HCT116 (cell line): ENCODE data around the gene TMEM238. TPM values are rescaled to one million over a fixed set of nuclear protein-coding genes. Genes with fewer than 3 reads are reported as not detected.
"Not testable (repeated sequence)": the region's sequence is repeated elsewhere in the genome, so short reads cannot be mapped to it uniquely, and the experiment has no call there.

ENCODE experiments used
- ATAC-seq: fragments of 200-7000 bp; cut with Tn5 transposase; 2 replicates; pipeline ENCODE4 v1.9.1; 2020; ENCODE audit warnings: mild to moderate bottlenecking, moderate library complexity
- BruUV-seq: library from RNA; stranded (reverse); fragments of 400-500 nt; replicated peaks from 2 replicates; lab custom pipeline; 2021; lab: Mats Ljungman, UMichigan
- CTCF ChIA-PET: fragments of 300-600 bp; sonication (Branson Sonifier 250); formaldehyde crosslinking; loops from one replicate; lab custom pipeline; 2021; ENCODE audit warnings: antibody characterized with exemption; lab: Charles Lee
- POLR2A ChIA-PET: fragments of 300-600, 350-600 bp; sonication (Branson Sonifier 250); formaldehyde crosslinking; loops from one replicate; lab custom pipeline; 2021; ENCODE audit warnings: antibody characterized with exemption; lab: Charles Lee
- RAD21 ChIA-PET, 2 experiments: fragments of 300-600 bp; sonication (Branson Sonifier 250); formaldehyde crosslinking; loops; one replicate each; lab custom pipeline; 2023; ENCODE audit warnings: low total read pairs in 2 of 2; ENCODE audit not compliant: uncharacterized antibody in 2 of 2, unreplicated experiment in 2 of 2, low non-redundant PET in 1 of 2; lab: Charles Lee
- DNase-seq: peaks from one replicate; pipeline ENCODE4 v3.0.0-alpha.2; 2010; ENCODE audit warnings: low read depth, low spot score
- H2AFZ ChIP-seq: fragments of 200-600 bp; shearing (Covaris generic), sonication (generic); 2 replicates; pipeline ENCODE4 v1.6.1; 2017; ENCODE audit warnings: low read depth, mixed run types, mixed read lengths, antibody characterized with exemption, low read length; ENCODE audit not compliant: poor library complexity, severe bottlenecking
- H3K27ac ChIP-seq: 2 replicates; pipeline ENCODE4 v1.5.1; 2012; ENCODE audit warnings: low read depth, low read length
- H3K27me3 ChIP-seq: fragments of 200-600 bp; sonication (generic); 2 replicates; pipeline ENCODE4 v1.6.1; 2016; ENCODE audit warnings: mixed run types, low read length, mixed read lengths; ENCODE audit not compliant: insufficient read depth
- H3K36me3 ChIP-seq, 2 experiments: fragments of 200-500 bp in 1 of 2; fragments of 200-600 bp in 1 of 2; sonication (Bioruptor generic) in 1 of 2; sonication (generic) in 1 of 2; 2 replicates each; pipeline versions ENCODE4 v1.5.1 to v1.6.1; 2014 to 2016; ENCODE audit warnings: low read length in 2 of 2, inconsistent platforms in 1 of 2, mixed read lengths in 1 of 2, mixed run types in 1 of 2; ENCODE audit not compliant: insufficient read depth in 2 of 2, control insufficient read depth in 1 of 2
- H3K4me1 ChIP-seq, 2 experiments: fragments of 200-600 bp in 1 of 2; sonication (generic) in 1 of 2; 2 replicates each; pipeline versions ENCODE4 v1.5.1 to v1.6.1; 2012 to 2017; ENCODE audit warnings: low read length in 2 of 2, inconsistent platforms in 1 of 2, mild to moderate bottlenecking in 1 of 2, mixed read lengths in 1 of 2, mixed run types in 1 of 2, moderate library complexity in 1 of 2; ENCODE audit not compliant: insufficient read depth in 2 of 2, control insufficient read depth in 1 of 2
- H3K4me2 ChIP-seq: fragments of 200-600 bp; sonication (generic); 2 replicates; pipeline ENCODE4 v1.6.1; 2017; ENCODE audit warnings: mixed run types, low read length, mixed read lengths
- H3K4me3 ChIP-seq, 2 experiments: fragments of 200-600 bp in 1 of 2; sonication (generic) in 1 of 2; replicated peaks in 1 of 2; 2 replicates each; pipeline ENCODE4 v1.5.1; 2011 to 2016; ENCODE audit warnings: low read length in 2 of 2, control low read depth in 1 of 2, low read depth in 1 of 2, mild to moderate bottlenecking in 1 of 2, mixed read lengths in 1 of 2, mixed run types in 1 of 2
- H3K79me2 ChIP-seq: fragments of 200-600 bp; sonication (generic); 2 replicates; pipeline ENCODE4 v1.6.1; 2017; ENCODE audit warnings: mild to moderate bottlenecking, mixed run types, low read length, moderate library complexity, mixed read lengths; ENCODE audit not compliant: insufficient read depth
- H3K9ac ChIP-seq: fragments of 200-600 bp; sonication (generic); 2 replicates; pipeline ENCODE4 v1.6.1; 2016; ENCODE audit warnings: low read length, mixed read lengths
- H3K9me2 ChIP-seq: fragments of 200-600 bp; sonication (generic), shearing (Covaris generic); 2 replicates; pipeline ENCODE4 v1.6.1; 2017; ENCODE audit warnings: mixed run types, mild to moderate bottlenecking, moderate library complexity; ENCODE audit not compliant: insufficient read depth
- H3K9me3 ChIP-seq, 2 experiments: fragments of 200-500 bp in 1 of 2; fragments of 200-600 bp in 1 of 2; sonication (Bioruptor generic) in 1 of 2; sonication (generic) in 1 of 2; 2 replicates each; pipeline ENCODE4 v1.6.1; 2014 to 2017; ENCODE audit warnings: low read length in 2 of 2, mixed read lengths in 2 of 2, inconsistent platforms in 1 of 2, low read depth in 1 of 2, mild to moderate bottlenecking in 1 of 2, mixed run types in 1 of 2, moderate library complexity in 1 of 2; ENCODE audit not compliant: control insufficient read depth in 1 of 2, insufficient read depth in 1 of 2
- H4K20me1 ChIP-seq: fragments of 200-600 bp; sonication (generic), shearing (Covaris generic); 2 replicates; pipeline ENCODE4 v1.6.1; 2017; ENCODE audit warnings: mixed run types, mild to moderate bottlenecking, moderate library complexity; ENCODE audit not compliant: insufficient read depth
- CBX3 ChIP-seq: IDR thresholded peaks from 2 replicates; pipeline ENCODE4 v1.6.1; 2012; ENCODE audit warnings: low read depth
- ELF1 ChIP-seq: IDR thresholded peaks from 2 replicates; pipeline ENCODE4 v1.6.1; 2012; ENCODE audit warnings: low read depth, borderline replicate concordance
- FOSL1 ChIP-seq: IDR thresholded peaks from 2 replicates; pipeline ENCODE4 v1.6.1; 2012; ENCODE audit warnings: low read depth
- POLR2AphosphoS5 ChIP-seq: IDR thresholded peaks from 2 replicates; pipeline ENCODE4 v1.6.1; 2011; ENCODE audit warnings: mild to moderate bottlenecking, low read depth, low read length, moderate library complexity
- RAD21 ChIP-seq: IDR thresholded peaks from 2 replicates; pipeline ENCODE4 v1.6.1; 2012; ENCODE audit warnings: low read depth, mild to moderate bottlenecking
- SIN3A ChIP-seq: IDR thresholded peaks from 2 replicates; pipeline ENCODE4 v1.6.1; 2012; ENCODE audit warnings: low read depth
- SRF ChIP-seq: IDR thresholded peaks from 2 replicates; pipeline ENCODE4 v1.6.1; 2012; ENCODE audit warnings: low read depth
- ZFX ChIP-seq: fragments of 450-650 bp; IDR thresholded peaks from 2 replicates; pipeline ENCODE4 v1.6.1; 2017
- intact Hi-C: fragments of 100-400 bp; cut with micrococcal nuclease; formaldehyde crosslinking; loops from 2 replicates; pipeline ENCODE4 v1.10.0; 2022
- total RNA-seq: library from RNA; stranded (reverse); gene quantifications from one replicate; pipeline ENCODE4 v1.2.1, GENCODE V29; 2021; ENCODE audit not compliant: unreplicated experiment
- TF ChIP-seq, protein P1 (sequence below): IDR thresholded peaks from 2 replicates; pipeline ENCODE4 v1.6.1; 2012
- TF ChIP-seq, protein P2 (sequence below): IDR thresholded peaks from 2 replicates; pipeline ENCODE4 v1.6.1; 2012

TMEM238 gene
- total RNA-seq, 1 experiment from 2014 or later: 21.0 TPM

DNA sequence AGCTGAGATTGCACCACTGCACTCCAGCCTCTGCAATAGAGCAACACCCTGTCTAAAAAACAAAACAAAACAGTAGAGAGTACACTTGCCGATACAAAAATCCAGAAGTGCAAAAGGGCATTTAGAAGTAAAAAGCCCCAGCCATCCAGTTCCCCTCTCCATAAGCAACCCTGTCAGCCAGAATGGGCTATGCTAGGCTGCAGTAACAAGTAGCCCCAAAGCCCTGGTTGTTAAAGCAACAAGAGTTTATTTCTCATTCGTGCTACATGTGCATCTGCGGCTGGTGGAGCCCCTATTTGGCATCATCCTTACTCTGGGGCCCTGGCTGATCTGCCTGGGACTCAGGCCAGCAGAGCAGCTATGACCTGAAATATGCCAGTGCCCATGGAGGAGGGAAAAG, 40.4 kb upstream of the TMEM238 start:
- no peaks in the 10 kb centered on the region for H3K4me1 ChIP-seq
- ATAC-seq (no peak), DNase-seq (no peak)
- H3K4me3 ChIP-seq: no peak overlapping the region
- H3K9me2 ChIP-seq: no peaks in the 10 kb centered on the region
- TF ChIP-seq SIN3A: no peak
- TF ChIP-seq FOSL1: no peak
- TF ChIP-seq, protein P1, sequence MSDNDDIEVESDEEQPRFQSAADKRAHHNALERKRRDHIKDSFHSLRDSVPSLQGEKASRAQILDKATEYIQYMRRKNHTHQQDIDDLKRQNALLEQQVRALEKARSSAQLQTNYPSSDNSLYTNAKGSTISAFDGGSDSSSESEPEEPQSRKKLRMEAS: no peak
- no peak for TF ChIP-seq ZFX
- TF ChIP-seq SRF: no peak
- no peak for TF ChIP-seq RAD21
- TF ChIP-seq CBX3: no peak
- TF ChIP-seq POLR2AphosphoS5: no peak
- TF ChIP-seq ELF1: no peak
- ChIA-PET POLR2A (no interaction called here), CTCF (no interaction called here), RAD21 (no interaction called here)
- H3K9ac ChIP-seq: no peak overlapping the region
- H3K4me2 ChIP-seq: no peak overlapping the region
- H3K27ac ChIP-seq: no peak overlapping the region
- no peaks in the 10 kb centered on the region for H3K9me3 ChIP-seq
- no TSS peak for BruUV-seq
- H3K79me2 ChIP-seq: no peaks in the 10 kb centered on the region
- H3K36me3 ChIP-seq: no peaks in the 10 kb centered on the region
- H2AFZ ChIP-seq: no peak overlapping the region
- intact Hi-C loops: no loop called here
- H4K20me1 ChIP-seq: no peaks in the 10 kb centered on the region
- no peaks in the 10 kb centered on the region for H3K27me3 ChIP-seq

DNA sequence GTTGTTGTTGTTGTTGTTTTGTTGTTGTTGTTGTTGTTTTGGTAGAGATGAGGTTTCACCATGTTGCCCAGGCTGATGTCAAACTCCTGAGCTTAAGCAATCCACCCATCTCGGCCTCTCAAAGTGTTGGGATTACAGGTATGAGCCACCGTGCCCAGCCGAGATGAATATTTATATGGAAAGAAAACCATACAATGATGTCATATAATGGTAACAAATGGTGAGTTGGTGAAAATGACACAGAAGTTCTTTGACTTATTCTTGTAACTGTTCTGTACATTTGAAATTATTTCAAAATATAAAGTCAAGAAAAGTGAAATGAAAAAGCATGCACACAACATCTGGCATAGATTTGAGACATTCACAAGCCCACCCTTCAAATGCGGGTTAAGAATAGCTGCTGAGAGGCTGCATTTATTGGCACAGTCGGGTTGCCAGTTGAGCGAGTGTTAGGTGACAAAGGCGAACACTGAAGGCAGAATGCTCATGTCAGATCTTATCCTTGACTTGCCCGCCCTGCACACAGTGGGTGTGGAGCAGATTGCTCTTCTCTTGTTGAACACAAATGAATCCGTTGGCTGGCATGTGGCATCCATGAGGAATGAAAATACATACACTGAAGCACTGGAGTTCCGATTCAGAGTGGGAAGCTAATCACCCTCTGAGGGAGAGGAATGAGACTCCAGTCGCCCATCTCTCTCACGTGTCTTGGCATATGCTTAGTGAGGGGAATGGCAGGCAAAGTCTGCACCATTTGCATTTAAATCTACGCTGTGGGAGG, 39.3 kb upstream of the TMEM238 start:
- no TSS peak for BruUV-seq
- Histone ChIP-seq H3K9me2 (no peaks in the 10 kb centered on the region), H2AFZ (no peak overlapping the region), H3K4me3 (no peak overlapping the region), H3K9ac (no peak overlapping the region), H3K4me1 (peaks cover under 1 to 2% of the 10 kb centered on the region in 2 experiments; a peak in 1 of 4 replicates), H3K27ac (no peak overlapping the region), H4K20me1 (no peaks in the 10 kb centered on the region), H3K4me2 (no peak overlapping the region), H3K9me3 (no peaks in the 10 kb centered on the region), H3K27me3 (no peaks in the 10 kb centered on the region), H3K36me3 (no peaks in the 10 kb centered on the region), H3K79me2 (no peaks in the 10 kb centered on the region)
- CTCF ChIA-PET: no interaction called here
- ATAC-seq (no peak), DNase-seq (no peak)
- RAD21 ChIA-PET: no interaction called here
- intact Hi-C loops: no loop called here
- POLR2A ChIA-PET: no interaction called here
- TF ChIP-seq, protein P2, sequence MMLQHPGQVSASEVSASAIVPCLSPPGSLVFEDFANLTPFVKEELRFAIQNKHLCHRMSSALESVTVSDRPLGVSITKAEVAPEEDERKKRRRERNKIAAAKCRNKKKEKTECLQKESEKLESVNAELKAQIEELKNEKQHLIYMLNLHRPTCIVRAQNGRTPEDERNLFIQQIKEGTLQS: no peak

DNA sequence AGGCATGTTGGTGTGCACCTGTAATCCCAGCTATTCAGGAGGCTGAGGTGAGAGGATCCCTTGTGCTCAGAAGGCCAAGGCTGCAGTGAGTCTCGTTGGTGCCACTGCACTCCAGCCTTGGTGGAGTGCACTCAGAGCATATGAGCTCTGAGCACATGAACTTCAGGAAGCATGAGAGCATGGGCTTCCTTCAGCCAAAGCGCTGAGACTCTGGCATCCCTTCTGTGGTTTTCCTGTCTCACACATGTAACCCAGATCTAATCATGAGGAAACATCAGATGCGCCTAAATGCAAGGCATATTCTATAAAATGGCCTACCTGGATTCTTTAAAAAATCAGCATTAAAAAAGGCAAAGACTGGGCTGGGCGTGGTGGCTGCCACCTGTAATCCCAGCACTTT, 37.2 kb upstream of the TMEM238 start:
- POLR2A ChIA-PET: interaction anchor here (0.9 to 1.9 kb wide), 2 partner anchors 14 to 82 kb away, joined by 3 to 4 read pairs; partner anchors contain the start of genes KMT5C and UBE2S
- H3K27me3 ChIP-seq, H3K36me3 ChIP-seq, RAD21 ChIA-PET, H3K9ac ChIP-seq, ATAC-seq, intact Hi-C loops, H3K9me2 ChIP-seq, CTCF ChIA-PET, H3K4me3 ChIP-seq, H3K27ac ChIP-seq, H4K20me1 ChIP-seq, H2AFZ ChIP-seq, H3K4me1 ChIP-seq, DNase-seq, H3K9me3 ChIP-seq, H3K4me2 ChIP-seq, BruUV-seq, H3K79me2 ChIP-seq: not testable (repeated sequence)
